ENCODE measurements around the gene GIGYF2. TPM values are rescaled to one million over a fixed set of nuclear protein-coding genes. Genes with fewer than 3 reads are reported as not detected.

GIGYF2 gene
- total RNA-seq, 1 experiment from 2014 or later = 71.1 TPM

- intact Hi-C loops (cut with micrococcal nuclease) = no loop called here
Observed at GRCh38 chr2:232885264-232885961, 188.3 kb downstream of the GIGYF2 start.

GRCh38 chr2:232886176-232886575 is 189.0 kb downstream of the GIGYF2 start:
- H3K4me3 Mint-ChIP-seq (ENCODE audit: unreplicated experiment) = no peak overlapping the region
- intact Hi-C loops (cut with micrococcal nuclease) = no loop called here
- no peak for DNase-seq (ENCODE audit: unreplicated experiment)
- CTCF ChIA-PET = interaction anchor here (0.6 kb wide), 1 partner anchor 15 kb away, joined by 3 read pairs; no protein-coding TSS in a partner anchor
- H3K9me3 Mint-ChIP-seq (ENCODE audit: unreplicated experiment) = no peaks in the 10 kb centered on the region
- H3K27ac Mint-ChIP-seq (ENCODE audit: low read depth, unreplicated experiment) = no peak overlapping the region
- no peaks in the 10 kb centered on the region for H3K27me3 Mint-ChIP-seq (ENCODE audit: insufficient read depth, unreplicated experiment)
- POLR2A ChIA-PET = interaction anchor here (0.7 kb wide), 1 partner anchor 49 kb away, joined by 3 read pairs; no protein-coding TSS in a partner anchor
- no peak for TF ChIP-seq CTCF (IDR thresholded peaks at IDR 0.05; ENCODE audit: unreplicated experiment)
- H3K36me3 Mint-ChIP-seq (ENCODE audit: insufficient read depth, unreplicated experiment) = peaks cover 7% of the 10 kb centered on the region
- peaks cover 9% of the 10 kb centered on the region for H3K4me1 Mint-ChIP-seq (ENCODE audit: insufficient read depth, unreplicated experiment)
- BruUV-seq (replicated peaks) = no TSS peak

More at GRCh38 chr2:232885264-232885961, 188.3 kb downstream of the GIGYF2 start:
- BruUV-seq (replicated peaks) = no TSS peak
- H3K27me3 Mint-ChIP-seq (ENCODE audit: insufficient read depth, unreplicated experiment) = no peaks in the 10 kb centered on the region
- H3K4me3 Mint-ChIP-seq (ENCODE audit: unreplicated experiment) = no peak overlapping the region
- no peaks in the 10 kb centered on the region for H3K9me3 Mint-ChIP-seq (ENCODE audit: unreplicated experiment)
- TF ChIP-seq CTCF (IDR thresholded peaks at IDR 0.05; ENCODE audit: unreplicated experiment) = no peak
- H3K4me1 Mint-ChIP-seq (ENCODE audit: insufficient read depth, unreplicated experiment) = peaks cover 1% of the 10 kb centered on the region
- H3K27ac Mint-ChIP-seq (ENCODE audit: low read depth, unreplicated experiment) = no peak overlapping the region
- ChIA-PET POLR2A (no interaction called here), CTCF (no interaction called here)
- DNase-seq (ENCODE audit: unreplicated experiment) = no peak
- H3K36me3 Mint-ChIP-seq (ENCODE audit: insufficient read depth, unreplicated experiment) = peaks cover 7% of the 10 kb centered on the region

- H3K9me3 Mint-ChIP-seq (ENCODE audit: unreplicated experiment) = no peaks in the 10 kb centered on the region
- CTCF ChIA-PET = interaction anchor here (1.2 kb wide), 1 partner anchor 167 kb away, joined by 3 read pairs; no protein-coding TSS in a partner anchor
- H3K36me3 Mint-ChIP-seq (ENCODE audit: insufficient read depth, unreplicated experiment) = peaks cover 7% of the 10 kb centered on the region
- H3K4me1 Mint-ChIP-seq (ENCODE audit: insufficient read depth, unreplicated experiment) = peaks cover 13% of the 10 kb centered on the region
- BruUV-seq (replicated peaks) = no TSS peak
- POLR2A ChIA-PET = interaction anchor here (0.7 kb wide), 1 partner anchor 50 kb away, joined by 3 read pairs; no protein-coding TSS in a partner anchor
- H3K27ac Mint-ChIP-seq (ENCODE audit: low read depth, unreplicated experiment) = no peak overlapping the region
- no peak for TF ChIP-seq CTCF (IDR thresholded peaks at IDR 0.05; ENCODE audit: unreplicated experiment)
- no peaks in the 10 kb centered on the region for H3K27me3 Mint-ChIP-seq (ENCODE audit: insufficient read depth, unreplicated experiment)
- no peak for DNase-seq (ENCODE audit: unreplicated experiment)
- intact Hi-C loops (cut with micrococcal nuclease) = no loop called here
- H3K4me3 Mint-ChIP-seq (ENCODE audit: unreplicated experiment) = no peak overlapping the region
Observed at GRCh38 chr2:232886632-232887031, 189.5 kb downstream of the GIGYF2 start.

GRCh38 chr2:232887171-232887850 is 190.2 kb downstream of the GIGYF2 start:
- Mint-ChIP-seq H3K9me3 (ENCODE audit: unreplicated experiment) (no peaks in the 10 kb centered on the region), H3K36me3 (ENCODE audit: insufficient read depth, unreplicated experiment) (peaks cover 7% of the 10 kb centered on the region), H3K27ac (ENCODE audit: low read depth, unreplicated experiment) (no peak overlapping the region), H3K27me3 (ENCODE audit: insufficient read depth, unreplicated experiment) (no peaks in the 10 kb centered on the region), H3K4me1 (ENCODE audit: insufficient read depth, unreplicated experiment) (peaks cover 20% of the 10 kb centered on the region), H3K4me3 (ENCODE audit: unreplicated experiment) (no peak overlapping the region)
- intact Hi-C loops (cut with micrococcal nuclease) = no loop called here
- DNase-seq (ENCODE audit: unreplicated experiment) = no peak
- ChIA-PET POLR2A (interaction anchor here (0.6 kb wide), 1 partner anchor 364 kb away, joined by 4 read pairs; the partner anchor contains the start of gene ATG16L1), CTCF (interaction anchor here (0.5 to 1.2 kb wide), 2 partner anchors 167 to 353 kb away, joined by 3 to 4 read pairs; no protein-coding TSS in a partner anchor)
- no peak for TF ChIP-seq CTCF (IDR thresholded peaks at IDR 0.05; ENCODE audit: unreplicated experiment)
- no TSS peak for BruUV-seq (replicated peaks)

Measured in MCF 10A (cell line).